ENCODE measurements around the gene KCNK5.

Gene KCNK5

DNA sequence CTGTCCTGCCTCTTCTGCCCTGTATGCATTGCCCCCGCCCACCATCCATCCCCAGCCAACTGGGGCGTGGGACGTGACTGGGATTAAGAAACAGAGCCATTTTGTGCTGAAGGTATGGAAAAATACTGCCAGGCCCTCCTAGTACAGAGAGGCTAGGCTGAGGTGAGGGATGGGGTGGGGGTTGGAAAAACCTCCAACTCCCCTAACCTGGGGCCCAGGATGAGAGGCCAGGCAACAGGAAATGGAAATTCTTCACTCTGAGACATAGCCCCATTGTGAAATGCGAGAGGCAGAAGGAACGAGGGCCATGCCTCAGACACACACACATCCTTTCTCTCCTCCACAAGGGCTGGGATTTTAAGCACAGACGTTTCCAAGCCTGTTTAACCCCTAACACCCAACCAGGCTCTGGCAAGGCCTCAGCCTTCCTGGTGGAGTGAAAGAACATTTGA is 19.9 kb downstream of the KCNK5 start:
- Histone ChIP-seq H3K27ac (ENCODE audit: poor library complexity, severe bottlenecking) (peak overlapping the region; percentile 11), H3K4me1 (ENCODE audit: insufficient read depth, poor library complexity, severe bottlenecking) (peaks cover 12% of the 10 kb centered on the region), H3K4me3 (ENCODE audit: severe bottlenecking) (no peak overlapping the region), H3K9me3 (ENCODE audit: severe bottlenecking) (no peaks in the 10 kb centered on the region), H3K27me3 (ENCODE audit: insufficient read depth, poor library complexity, severe bottlenecking) (no peaks in the 10 kb centered on the region), H3K36me3 (ENCODE audit: low read depth) (no peaks in the 10 kb centered on the region)
- DNase-seq (ENCODE audit: low spot score) (no peak), ATAC-seq (ENCODE audit: low read depth) (peak; percentile 49; the same call in 2 of the 3 replicates)
- TF ChIP-seq, protein P1, sequence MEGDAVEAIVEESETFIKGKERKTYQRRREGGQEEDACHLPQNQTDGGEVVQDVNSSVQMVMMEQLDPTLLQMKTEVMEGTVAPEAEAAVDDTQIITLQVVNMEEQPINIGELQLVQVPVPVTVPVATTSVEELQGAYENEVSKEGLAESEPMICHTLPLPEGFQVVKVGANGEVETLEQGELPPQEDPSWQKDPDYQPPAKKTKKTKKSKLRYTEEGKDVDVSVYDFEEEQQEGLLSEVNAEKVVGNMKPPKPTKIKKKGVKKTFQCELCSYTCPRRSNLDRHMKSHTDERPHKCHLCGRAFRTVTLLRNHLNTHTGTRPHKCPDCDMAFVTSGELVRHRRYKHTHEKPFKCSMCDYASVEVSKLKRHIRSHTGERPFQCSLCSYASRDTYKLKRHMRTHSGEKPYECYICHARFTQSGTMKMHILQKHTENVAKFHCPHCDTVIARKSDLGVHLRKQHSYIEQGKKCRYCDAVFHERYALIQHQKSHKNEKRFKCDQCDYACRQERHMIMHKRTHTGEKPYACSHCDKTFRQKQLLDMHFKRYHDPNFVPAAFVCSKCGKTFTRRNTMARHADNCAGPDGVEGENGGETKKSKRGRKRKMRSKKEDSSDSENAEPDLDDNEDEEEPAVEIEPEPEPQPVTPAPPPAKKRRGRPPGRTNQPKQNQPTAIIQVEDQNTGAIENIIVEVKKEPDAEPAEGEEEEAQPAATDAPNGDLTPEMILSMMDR (IDR thresholded peaks at IDR 0.05; ENCODE audit: poor library complexity, severe bottlenecking): no peak

DNA sequence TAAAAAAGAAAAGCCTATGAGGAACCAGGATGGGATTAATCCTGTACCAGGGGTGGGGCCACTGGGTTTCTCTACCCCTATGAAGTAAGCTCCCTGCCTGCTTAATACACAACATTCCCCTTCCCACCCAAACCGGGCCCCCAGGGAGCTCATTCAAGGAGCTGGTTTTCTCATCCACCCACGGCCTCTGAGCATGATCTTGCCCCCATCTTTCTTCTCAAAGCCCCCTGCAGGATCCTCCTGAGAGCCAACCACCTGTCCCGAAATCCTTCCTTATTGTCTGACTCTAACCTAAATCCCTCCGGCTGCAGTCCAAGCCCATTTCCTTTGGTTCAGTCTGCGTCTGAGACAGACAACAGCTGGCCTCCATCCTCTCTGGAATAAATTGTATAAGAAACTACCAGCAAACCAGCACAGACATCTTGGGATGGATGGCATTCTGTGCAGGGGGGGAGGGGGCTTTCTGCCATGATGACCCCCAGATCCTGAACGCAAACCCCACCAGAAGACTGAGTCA is 21.0 kb downstream of the KCNK5 start:
- Histone ChIP-seq H3K4me3 (ENCODE audit: severe bottlenecking) (no peak overlapping the region), H3K36me3 (ENCODE audit: low read depth) (no peaks in the 10 kb centered on the region), H3K4me1 (ENCODE audit: insufficient read depth, poor library complexity, severe bottlenecking) (peaks cover 23% of the 10 kb centered on the region), H3K27me3 (ENCODE audit: insufficient read depth, poor library complexity, severe bottlenecking) (no peaks in the 10 kb centered on the region), H3K9me3 (ENCODE audit: severe bottlenecking) (no peaks in the 10 kb centered on the region), H3K27ac (ENCODE audit: poor library complexity, severe bottlenecking) (no peak overlapping the region)
- TF ChIP-seq, protein P1 (IDR thresholded peaks at IDR 0.05; ENCODE audit: poor library complexity, severe bottlenecking): no peak
- DNase-seq (ENCODE audit: low spot score): no peak
- ATAC-seq (ENCODE audit: low read depth): no peak

DNA sequence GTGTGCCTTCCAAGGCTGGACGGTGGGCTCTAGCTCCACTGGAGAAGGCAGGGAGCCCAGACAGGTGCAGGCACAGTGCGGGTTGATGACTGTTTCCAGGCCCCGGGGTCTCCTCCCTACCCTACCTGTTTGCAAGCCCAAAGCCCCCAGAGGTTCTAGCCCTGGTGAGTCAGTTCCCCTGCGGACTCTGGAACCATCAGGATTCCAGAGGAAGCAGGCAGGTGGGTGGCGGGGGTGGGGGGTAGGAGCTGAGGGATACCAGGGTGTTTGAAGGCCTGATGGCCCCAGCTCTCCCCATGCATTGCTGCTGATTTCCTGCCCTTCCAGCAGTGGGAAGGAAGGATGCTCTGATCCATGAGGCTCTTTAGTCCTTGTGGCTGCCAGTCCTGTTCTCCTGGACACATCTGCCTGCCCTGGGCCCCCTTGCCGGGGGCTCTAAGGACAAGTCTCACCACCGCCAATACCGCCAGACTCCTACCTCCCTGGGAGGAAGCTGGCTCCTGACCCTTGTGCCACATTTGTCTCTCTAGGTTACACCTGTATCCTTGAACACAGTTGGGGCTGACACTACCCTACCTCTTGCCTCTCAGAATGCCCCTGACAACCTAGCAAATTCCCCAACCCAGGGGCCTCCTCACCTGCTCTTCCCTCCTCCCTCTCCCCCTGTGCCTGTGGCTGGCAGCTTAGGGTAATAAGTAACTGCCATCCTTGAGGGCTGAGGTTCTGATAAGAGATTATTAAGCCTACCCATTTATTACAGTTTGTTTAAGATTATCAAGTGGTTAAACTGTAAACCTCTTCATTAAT is 21.7 kb downstream of the KCNK5 start:
- Histone ChIP-seq H3K27ac (ENCODE audit: poor library complexity, severe bottlenecking) (no peak overlapping the region), H3K4me1 (ENCODE audit: insufficient read depth, poor library complexity, severe bottlenecking) (peaks cover 28% of the 10 kb centered on the region), H3K4me3 (ENCODE audit: severe bottlenecking) (no peak overlapping the region), H3K36me3 (ENCODE audit: low read depth) (no peaks in the 10 kb centered on the region), H3K27me3 (ENCODE audit: insufficient read depth, poor library complexity, severe bottlenecking) (no peaks in the 10 kb centered on the region), H3K9me3 (ENCODE audit: severe bottlenecking) (no peaks in the 10 kb centered on the region)
- ATAC-seq (ENCODE audit: low read depth): no peak
- DNase-seq (ENCODE audit: low spot score): no peak
- TF ChIP-seq, protein P1 (IDR thresholded peaks at IDR 0.05; ENCODE audit: poor library complexity, severe bottlenecking): no peak

DNA sequence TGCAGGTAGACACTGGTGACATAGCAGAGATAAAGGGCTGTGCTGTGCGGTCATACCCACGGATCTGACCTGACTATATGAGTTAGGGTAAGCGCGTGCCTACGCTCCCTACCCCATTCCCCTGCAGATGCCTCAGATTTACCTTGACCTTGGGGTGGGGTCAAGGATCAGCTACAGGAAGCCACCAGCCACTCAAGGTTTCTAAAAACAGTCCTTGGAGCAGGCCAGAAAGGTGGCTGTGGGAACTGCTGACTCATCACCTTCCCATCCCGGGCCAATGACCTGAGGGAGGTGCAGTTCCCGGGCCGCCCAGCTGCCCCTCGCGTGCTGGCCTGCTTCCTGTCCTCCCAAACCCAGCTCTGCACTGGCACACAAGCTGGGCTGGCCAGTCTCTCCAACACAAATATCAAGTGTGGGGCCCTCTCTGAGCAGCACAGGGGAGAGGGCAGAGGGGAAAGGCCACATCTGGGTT is 23.0 kb downstream of the KCNK5 start:
- no peak overlapping the region for H3K27ac ChIP-seq (ENCODE audit: poor library complexity, severe bottlenecking)
- no peak overlapping the region for H3K4me3 ChIP-seq (ENCODE audit: severe bottlenecking)
- H3K36me3 ChIP-seq (ENCODE audit: low read depth): no peaks in the 10 kb centered on the region
- peaks cover 28% of the 10 kb centered on the region for H3K4me1 ChIP-seq (ENCODE audit: insufficient read depth, poor library complexity, severe bottlenecking)
- H3K27me3 ChIP-seq (ENCODE audit: insufficient read depth, poor library complexity, severe bottlenecking): no peaks in the 10 kb centered on the region
- DNase-seq (ENCODE audit: low spot score) (no peak), ATAC-seq (ENCODE audit: low read depth) (no peak)
- no peaks in the 10 kb centered on the region for H3K9me3 ChIP-seq (ENCODE audit: severe bottlenecking)
- TF ChIP-seq, protein P1 (IDR thresholded peaks at IDR 0.05; ENCODE audit: poor library complexity, severe bottlenecking): no peak

Measured in RWPE2 (cell line).